Parathyroid adenoma (tissue), 2 donors: ENCODE data around the gene CDX1.

ENCODE experiments used
- H2AFZ ChIP-seq: fragments of 300-600 bp; sonication (generic); one replicate; pipeline ENCODE4 v1.7.0; 2017; ENCODE audit warnings: antibody characterized with exemption, mild to moderate bottlenecking
- H3K27ac ChIP-seq: fragments of 300-600 bp; sonication (generic); one replicate; pipeline ENCODE4 v1.7.0; 2017
- H3K27me3 ChIP-seq: fragments of 300-600 bp; sonication (generic); one replicate; pipeline ENCODE4 v1.7.0; 2017; ENCODE audit warnings: low read length; ENCODE audit not compliant: control insufficient read depth, insufficient read depth
- H3K36me3 ChIP-seq: fragments of 300-600 bp; sonication (generic); one replicate; pipeline ENCODE4 v1.7.0; 2017; ENCODE audit warnings: low read length; ENCODE audit not compliant: control insufficient read depth, insufficient read depth
- H3K4me1 ChIP-seq: fragments of 300-600 bp; sonication (generic); one replicate; pipeline ENCODE4 v1.7.0; 2017; ENCODE audit warnings: control low read depth
- H3K4me2 ChIP-seq: fragments of 300-600 bp; sonication (generic); one replicate; pipeline ENCODE4 v1.7.0; 2017; ENCODE audit warnings: low read length
- H3K4me3 ChIP-seq: fragments of 300-600 bp; sonication (generic); one replicate; pipeline ENCODE4 v1.7.0; 2017; ENCODE audit warnings: low read depth, low read length
- H3K79me2 ChIP-seq: fragments of 300-600 bp; sonication (generic); one replicate; pipeline ENCODE4 v1.7.0; 2017; ENCODE audit warnings: control low read depth
- H3K9ac ChIP-seq: fragments of 300-600 bp; sonication (generic); one replicate; pipeline ENCODE4 v1.7.0; 2017; ENCODE audit warnings: mild to moderate bottlenecking
- H3K9me3 ChIP-seq: fragments of 300-600 bp; sonication (generic); one replicate; pipeline ENCODE4 v1.7.0; 2017; ENCODE audit warnings: low read length; ENCODE audit not compliant: control insufficient read depth
- TF ChIP-seq, protein P1 (sequence below): fragments of 300-600 bp; sonication (generic); IDR thresholded peaks from one replicate; pipeline ENCODE4 v1.7.0; 2017; ENCODE audit warnings: antibody characterized with exemption, mild to moderate bottlenecking
- donor health status: primary hyperparathyroidism.

The CDX1 gene

DNA sequence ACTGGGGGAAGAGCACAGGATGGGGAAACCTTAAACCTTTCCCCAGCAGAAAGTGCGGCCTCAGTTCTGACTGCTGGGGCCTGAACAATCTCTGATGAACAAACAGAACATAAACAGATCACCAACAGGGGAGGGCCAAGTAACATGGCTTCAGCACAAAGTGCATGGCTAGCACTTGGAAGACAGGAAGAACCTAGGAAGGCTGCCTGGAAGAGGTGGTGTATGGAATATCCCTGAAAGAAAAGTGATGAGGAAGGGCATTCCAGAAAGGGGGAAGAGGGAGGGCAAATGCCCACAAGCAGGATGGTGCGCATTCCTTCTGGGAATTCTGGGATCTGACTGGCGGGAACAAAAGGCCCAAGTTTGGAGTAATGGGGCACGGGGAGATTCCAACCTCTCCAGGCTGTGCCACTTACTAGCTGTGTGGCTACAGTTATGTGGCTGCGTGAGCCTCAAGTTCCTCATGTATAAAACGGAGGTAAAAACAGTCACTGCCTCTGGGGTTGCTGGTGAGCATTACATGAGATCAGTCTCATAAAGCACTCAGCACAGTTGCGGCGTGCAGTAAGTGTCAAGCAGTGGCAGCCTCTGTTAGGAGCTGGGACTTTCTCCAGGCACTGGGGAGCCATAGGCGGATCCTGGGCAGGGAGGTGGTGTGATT is 12.5 kb upstream of the CDX1 start:
- H3K36me3 ChIP-seq: no peaks in the 10 kb centered on the region
- H3K79me2 ChIP-seq: no peaks in the 10 kb centered on the region
- H3K9me3 ChIP-seq: no peaks in the 10 kb centered on the region
- no peak overlapping the region for H3K4me3 ChIP-seq
- H3K27ac ChIP-seq: no peak overlapping the region
- peaks cover 4% of the 10 kb centered on the region for H3K4me1 ChIP-seq
- TF ChIP-seq, protein P1, sequence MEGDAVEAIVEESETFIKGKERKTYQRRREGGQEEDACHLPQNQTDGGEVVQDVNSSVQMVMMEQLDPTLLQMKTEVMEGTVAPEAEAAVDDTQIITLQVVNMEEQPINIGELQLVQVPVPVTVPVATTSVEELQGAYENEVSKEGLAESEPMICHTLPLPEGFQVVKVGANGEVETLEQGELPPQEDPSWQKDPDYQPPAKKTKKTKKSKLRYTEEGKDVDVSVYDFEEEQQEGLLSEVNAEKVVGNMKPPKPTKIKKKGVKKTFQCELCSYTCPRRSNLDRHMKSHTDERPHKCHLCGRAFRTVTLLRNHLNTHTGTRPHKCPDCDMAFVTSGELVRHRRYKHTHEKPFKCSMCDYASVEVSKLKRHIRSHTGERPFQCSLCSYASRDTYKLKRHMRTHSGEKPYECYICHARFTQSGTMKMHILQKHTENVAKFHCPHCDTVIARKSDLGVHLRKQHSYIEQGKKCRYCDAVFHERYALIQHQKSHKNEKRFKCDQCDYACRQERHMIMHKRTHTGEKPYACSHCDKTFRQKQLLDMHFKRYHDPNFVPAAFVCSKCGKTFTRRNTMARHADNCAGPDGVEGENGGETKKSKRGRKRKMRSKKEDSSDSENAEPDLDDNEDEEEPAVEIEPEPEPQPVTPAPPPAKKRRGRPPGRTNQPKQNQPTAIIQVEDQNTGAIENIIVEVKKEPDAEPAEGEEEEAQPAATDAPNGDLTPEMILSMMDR: no peak
- H3K4me2 ChIP-seq: no peak overlapping the region
- no peak overlapping the region for H2AFZ ChIP-seq
- H3K9ac ChIP-seq: no peak overlapping the region
- no peaks in the 10 kb centered on the region for H3K27me3 ChIP-seq

DNA sequence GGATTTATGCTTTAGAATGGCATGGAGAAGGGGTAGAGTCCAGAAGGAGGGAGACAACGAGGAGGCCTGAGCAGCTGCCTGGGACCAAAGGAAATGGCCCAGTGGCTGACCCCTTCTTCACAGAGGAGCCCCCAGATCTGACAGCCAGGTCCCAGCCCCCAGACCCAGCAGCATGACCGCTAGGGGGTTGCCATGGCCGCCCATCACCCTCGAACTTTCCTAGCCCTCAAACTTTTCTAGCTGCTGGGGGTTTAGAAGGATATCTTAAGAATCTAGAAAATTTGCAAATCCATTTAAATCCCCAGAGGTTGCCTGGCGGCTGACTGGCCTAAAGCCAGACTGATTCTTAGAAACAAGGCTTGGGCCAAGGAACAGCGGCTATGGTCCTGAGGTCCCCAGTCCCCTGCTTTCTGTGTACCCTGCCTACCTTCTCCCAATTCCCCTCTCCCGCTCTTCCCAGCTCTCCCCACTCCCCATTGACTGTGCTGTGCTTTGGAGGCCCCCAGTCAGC is 11.9 kb upstream of the CDX1 start:
- Histone ChIP-seq H3K9ac (no peak overlapping the region), H3K36me3 (no peaks in the 10 kb centered on the region), H3K27me3 (no peaks in the 10 kb centered on the region), H3K27ac (no peak overlapping the region), H3K4me3 (no peak overlapping the region), H3K79me2 (no peaks in the 10 kb centered on the region), H3K4me2 (no peak overlapping the region), H3K9me3 (no peaks in the 10 kb centered on the region), H2AFZ (no peak overlapping the region), H3K4me1 (peaks cover 4% of the 10 kb centered on the region)
- TF ChIP-seq, protein P1: no peak

DNA sequence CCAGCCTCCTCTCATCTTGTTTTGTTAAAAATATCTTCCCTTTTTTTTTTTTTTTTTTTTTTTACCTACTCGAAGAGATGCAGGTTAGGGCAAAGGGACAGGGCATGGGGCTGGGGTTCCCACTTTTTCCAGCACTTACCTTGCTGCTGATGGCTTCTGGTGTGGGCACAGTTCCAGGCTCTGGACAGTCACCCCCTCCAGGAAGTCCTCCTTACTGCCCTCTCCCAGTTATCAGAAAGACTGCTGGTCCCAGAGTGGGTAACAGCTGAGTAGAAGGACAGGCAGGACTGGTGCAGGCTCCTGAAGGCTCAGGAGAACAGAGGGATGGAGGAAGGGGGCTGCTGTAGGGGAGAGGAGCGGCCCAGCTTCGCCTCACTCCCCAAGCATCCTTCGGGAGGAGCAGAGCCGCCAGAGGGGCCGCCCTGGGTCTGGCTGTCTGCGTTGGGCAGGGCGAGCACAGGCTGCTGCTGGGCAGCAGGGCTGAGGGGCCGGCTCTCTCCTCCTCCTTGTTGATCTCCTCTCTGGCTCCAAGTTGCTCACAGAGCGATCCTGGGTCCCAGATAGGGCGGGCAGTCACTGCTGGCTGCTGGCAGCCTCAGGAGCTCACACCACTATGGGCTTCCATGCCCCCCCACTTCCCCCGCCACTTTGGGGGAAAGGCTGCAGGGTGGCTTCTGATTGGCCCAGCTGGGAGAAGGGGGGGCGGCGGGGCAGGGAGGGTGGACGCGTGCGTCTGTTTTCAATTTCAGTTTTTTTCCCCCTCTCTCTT is 11.1 kb upstream of the CDX1 start, which contains the start of gene PDGFRB:
TSS of gene PDGFRB (minus strand) at position 588 of the 769 bp plus-strand sequence. CDS start 18,798 bp downstream, outside the sequence.
- Histone ChIP-seq H3K27me3 (no peaks in the 10 kb centered on the region), H2AFZ (peak within 1 kb of the TSS; percentile 54), H3K9me3 (no peaks in the 10 kb centered on the region), H3K9ac (no peak within 1 kb of the TSS), H3K4me1 (peaks cover 4% of the 10 kb centered on the region), H3K36me3 (no peaks in the 10 kb centered on the region), H3K27ac (peak within 1 kb of the TSS; percentile 49), H3K4me3 (no peak within 1 kb of the TSS), H3K4me2 (no peak within 1 kb of the TSS), H3K79me2 (no peaks in the 10 kb centered on the region)
- TF ChIP-seq, protein P1: no peak

DNA sequence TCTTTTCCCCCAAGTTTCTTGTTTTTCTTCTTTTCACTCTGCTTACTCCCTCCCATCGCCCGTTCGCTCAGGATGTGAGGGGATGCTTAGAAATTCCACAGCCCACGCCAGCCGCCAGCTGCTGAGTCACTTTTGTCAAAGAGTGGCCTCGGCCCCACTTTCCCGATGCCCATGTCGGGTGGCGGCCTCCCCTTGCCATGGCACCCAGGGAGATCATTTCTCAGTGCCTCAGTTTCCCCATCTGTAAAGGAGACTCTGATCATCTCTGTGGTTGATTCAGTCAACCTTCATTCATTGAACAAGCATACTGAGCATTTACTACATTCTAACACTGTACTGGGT is 10.6 kb upstream of the CDX1 start:
- H3K4me3 ChIP-seq: no peak overlapping the region
- TF ChIP-seq, protein P1: no peak
- no peaks in the 10 kb centered on the region for H3K79me2 ChIP-seq
- no peaks in the 10 kb centered on the region for H3K27me3 ChIP-seq
- H3K36me3 ChIP-seq: no peaks in the 10 kb centered on the region
- H3K9me3 ChIP-seq: no peaks in the 10 kb centered on the region
- peaks cover 4% of the 10 kb centered on the region for H3K4me1 ChIP-seq
- H2AFZ ChIP-seq: peak overlapping the region; percentile 54
- H3K4me2 ChIP-seq: no peak overlapping the region
- no peak overlapping the region for H3K9ac ChIP-seq
- H3K27ac ChIP-seq: peak overlapping the region; percentile 49
